Skin of body (tissue), 2 donors: ENCODE measurements around the gene CCDC116. TPM values are rescaled to one million over a fixed set of nuclear protein-coding genes. Genes with fewer than 3 reads are reported as not detected.
"Not testable (repeated sequence)": the region's sequence is repeated elsewhere in the genome, so short reads cannot be mapped to it uniquely, and the experiment has no call there.

ENCODE experiments used
- DNase-seq: peaks from one replicate; lab custom pipeline; 2025; lab: John Stamatoyannopoulos, UW
- total RNA-seq: library from RNA; depleted of rRNA; stranded (reverse); fragments of >200 nt; gene quantifications from one replicate; pipeline ENCODE4 v1.2.3, GENCODE V29; 2014

The CCDC116 gene
- total RNA-seq, 1 donor from 2014 or later, result 0.20 TPM

GRCh38 chr22:21629255-21630149, 3.1 kb upstream of the CCDC116 start, which contains the start of gene YDJC:
Gene YDJC, minus strand, starts transcription at chr22:21630022. Its CDS starts 8 bp downstream, at chr22:21630014.
- peak; percentile 75 for DNase-seq

GRCh38 chr22:21631025-21631424, 1.5 kb upstream of the CCDC116 start:
- no peak for DNase-seq

- no peak for DNase-seq
These were observed 371 bp downstream of the CCDC116 start for GRCh38 chr22:21632931-21633330.

GRCh38 chr22:21633481-21633880, 921 bp downstream of the CCDC116 start:
- no peak for DNase-seq

- no peak for DNase-seq
These were observed 1.5 kb downstream of the CCDC116 start for GRCh38 chr22:21634081-21634480.

GRCh38 chr22:21634844-21635243, 2.3 kb downstream of the CCDC116 start:
- DNase-seq, result no peak

- DNase-seq, result no peak
These were observed 3.4 kb downstream of the CCDC116 start for GRCh38 chr22:21635771-21636510.

GRCh38 chr22:21636629-21637218, 4.2 kb downstream of the CCDC116 start:
- no peak for DNase-seq

GRCh38 chr22:21637450-21637849, 4.9 kb downstream of the CCDC116 start:
- not testable (repeated sequence) for DNase-seq

GRCh38 chr22:21639359-21639758, 6.8 kb downstream of the CCDC116 start:
- no peak for DNase-seq

GRCh38 chr22:21640810-21641209, 8.2 kb downstream of the CCDC116 start:
- no peak for DNase-seq

GRCh38 chr22:21641417-21641788, 8.8 kb downstream of the CCDC116 start:
- no peak for DNase-seq

- DNase-seq, result peak; percentile 97
These were observed 9.4 kb downstream of the CCDC116 start, which contains the start of gene SDF2L1 for GRCh38 chr22:21641789-21642583. Gene SDF2L1, plus strand, starts transcription at chr22:21642302. Its CDS starts 35 bp downstream, at chr22:21642337.

- no peak for DNase-seq
These were observed 10.3 kb downstream of the CCDC116 start for GRCh38 chr22:21642584-21643448.

- no peak for DNase-seq
These were observed 11.2 kb downstream of the CCDC116 start for GRCh38 chr22:21643533-21644357.

GRCh38 chr22:21645513-21645912, 13.0 kb downstream of the CCDC116 start:
- DNase-seq, result not testable (repeated sequence)

GRCh38 chr22:21646608-21647590, 14.3 kb downstream of the CCDC116 start:
- peak; percentile 80 for DNase-seq

GRCh38 chr22:21650280-21650679, 17.7 kb downstream of the CCDC116 start:
- no peak for DNase-seq
